EL (cell line): ENCODE results near the gene PCBD2.
"Not testable (repeated sequence)": the region's sequence is repeated elsewhere in the genome, so short reads cannot be mapped to it uniquely, and the experiment has no call there.

Experiments used
- DNase-seq: peaks from one replicate; pipeline ENCODE4 v3.0.0-alpha.2; 2016

The PCBD2 gene

GRCh38 chr5:134910752-134911151, 5.8 kb downstream of the PCBD2 start:
- DNase-seq = not testable (repeated sequence)

- DNase-seq = peak; percentile 45
Observed at GRCh38 chr5:134911285-134912206, 6.6 kb downstream of the PCBD2 start.

GRCh38 chr5:134913254-134913653, 8.3 kb downstream of the PCBD2 start:
- no peak for DNase-seq

GRCh38 chr5:134913795-134914194, 8.9 kb downstream of the PCBD2 start:
- DNase-seq = no peak

- no peak for DNase-seq
Observed at GRCh38 chr5:134917070-134917815, 12.3 kb downstream of the PCBD2 start.

GRCh38 chr5:134918861-134919260, 13.9 kb downstream of the PCBD2 start:
- DNase-seq = no peak

GRCh38 chr5:134920848-134921575, 16.1 kb downstream of the PCBD2 start:
- no peak for DNase-seq

- DNase-seq = no peak
Observed at GRCh38 chr5:134932508-134932907, 27.6 kb downstream of the PCBD2 start.

GRCh38 chr5:134934202-134934601, 29.3 kb downstream of the PCBD2 start:
- no peak for DNase-seq

GRCh38 chr5:134935711-134936602, 31.0 kb downstream of the PCBD2 start:
- no peak for DNase-seq

- DNase-seq = no peak
Observed at GRCh38 chr5:134937526-134937925, 32.6 kb downstream of the PCBD2 start.

- no peak for DNase-seq
Observed at GRCh38 chr5:134938030-134938429, 33.1 kb downstream of the PCBD2 start.

- DNase-seq = no peak
Observed at GRCh38 chr5:134939500-134939899, 34.6 kb downstream of the PCBD2 start.

- no peak for DNase-seq
Observed at GRCh38 chr5:134943547-134943946, 38.6 kb downstream of the PCBD2 start.

GRCh38 chr5:134944630-134945029, 39.7 kb downstream of the PCBD2 start:
- no peak for DNase-seq

- DNase-seq = no peak
Observed at GRCh38 chr5:134945041-134945440, 40.1 kb downstream of the PCBD2 start.

GRCh38 chr5:134948911-134949310, 44.0 kb downstream of the PCBD2 start:
- peak; percentile 23 for DNase-seq

- DNase-seq = no peak
Observed at GRCh38 chr5:134949316-134949715, 44.4 kb downstream of the PCBD2 start.

- DNase-seq = no peak
Observed at GRCh38 chr5:134957920-134958608, 53.1 kb downstream of the PCBD2 start.

- no peak for DNase-seq
Observed at GRCh38 chr5:134958755-134959154, 53.8 kb downstream of the PCBD2 start.

GRCh38 chr5:134963098-134963497, 58.2 kb downstream of the PCBD2 start:
- DNase-seq = no peak
